DMS 273 (cell line): ENCODE measurements around the gene GPR171.
A peak's percentile ranks its signal among the peaks of the same experiment; 100 is the strongest.
"Not testable (repeated sequence)": the region's sequence is repeated elsewhere in the genome, so short reads cannot be mapped to it uniquely, and the experiment has no call there.

Experiments used
- DNase-seq: peaks from one replicate; lab custom pipeline; 2025; ENCODE audit not compliant: unreplicated experiment; lab: John Stamatoyannopoulos, UW

Gene GPR171

GRCh38 chr3:151178208-151178845 lies 24.7 kb downstream of the GPR171 start:
- no peak for DNase-seq

GRCh38 chr3:151175952-151176351 lies 27.1 kb downstream of the GPR171 start:
- no peak for DNase-seq

- DNase-seq = no peak
Measured at GRCh38 chr3:151174351-151174750, 28.7 kb downstream of the GPR171 start.

- DNase-seq = no peak
Measured at GRCh38 chr3:151171145-151171757, 31.8 kb downstream of the GPR171 start.

- not testable (repeated sequence) for DNase-seq
Measured at GRCh38 chr3:151169948-151170679, 32.9 kb downstream of the GPR171 start.

GRCh38 chr3:151169262-151169947 lies 33.6 kb downstream of the GPR171 start:
- DNase-seq = no peak

GRCh38 chr3:151168269-151169094 lies 34.5 kb downstream of the GPR171 start:
- peak; percentile 91 for DNase-seq

GRCh38 chr3:151166161-151166560 lies 36.9 kb downstream of the GPR171 start:
- DNase-seq = no peak

GRCh38 chr3:151165226-151165625 lies 37.8 kb downstream of the GPR171 start:
- no peak for DNase-seq

- DNase-seq = no peak
Measured at GRCh38 chr3:151159806-151160205, 43.2 kb downstream of the GPR171 start.

- DNase-seq = peak; percentile 89
Measured at GRCh38 chr3:151156618-151157216, 46.3 kb downstream of the GPR171 start.

GRCh38 chr3:151155409-151156128 lies 47.4 kb downstream of the GPR171 start:
- no peak for DNase-seq

GRCh38 chr3:151154566-151154965 lies 48.5 kb downstream of the GPR171 start:
- no peak for DNase-seq

GRCh38 chr3:151152455-151153079 lies 50.4 kb downstream of the GPR171 start:
- no peak for DNase-seq
